Activated naive CD8-positive, alpha-beta T cell treated with anti-CD3 and anti-CD28 coated beads, Interleukin-2, amount 10 ng/mL, durations not matched to agents 7 days and 5 days (primary cell): ENCODE results near the gene ELP5. TPM values are rescaled to one million over a fixed set of nuclear protein-coding genes. Genes with fewer than 3 reads are reported as not detected.
"Not testable (repeated sequence)": the region's sequence is repeated elsewhere in the genome, so short reads cannot be mapped to it uniquely, and the experiment has no call there.

Experiments used
- ATAC-seq: fragments of 150-1000 bp; cut with Tn5 transposase; one replicate; pipeline ENCODE4 v1.10.0; 2021; ENCODE audit warnings: low read depth, moderate library complexity
- POLR2A ChIA-PET: fragments of 350-600 bp; sonication (Branson Sonifier 250); formaldehyde crosslinking; loops from one replicate; lab custom pipeline; 2021; ENCODE audit warnings: antibody characterized with exemption; lab: Charles Lee
- DNase-seq: peaks from one replicate; pipeline ENCODE4 v3.0.0; 2021
- H3K27ac Mint-ChIP-seq: one replicate; pipeline ENCODE4 v1.8.0; 2022; ENCODE audit warnings: mild to moderate bottlenecking, mixed read lengths
- H3K27me3 Mint-ChIP-seq: one replicate; pipeline ENCODE4 v1.8.0; 2022; ENCODE audit warnings: mild to moderate bottlenecking, moderate library complexity, mixed read lengths
- H3K36me3 Mint-ChIP-seq: one replicate; pipeline ENCODE4 v1.8.0; 2021; ENCODE audit warnings: mild to moderate bottlenecking, mixed read lengths
- H3K4me1 Mint-ChIP-seq: one replicate; pipeline ENCODE4 v1.8.0; 2021; ENCODE audit warnings: mixed read lengths
- H3K4me3 Mint-ChIP-seq: one replicate; pipeline ENCODE4 v1.8.0; 2022; ENCODE audit warnings: mild to moderate bottlenecking, moderate library complexity, mixed read lengths
- H3K9me3 Mint-ChIP-seq: one replicate; pipeline ENCODE4 v1.8.0; 2021; ENCODE audit warnings: mixed read lengths
- total RNA-seq, 2 experiments: library from RNA; stranded (reverse); gene quantifications; one replicate each; pipeline ENCODE4 v1.2.3, GENCODE V29; 2021

ELP5 gene
- total RNA-seq, 2 experiments from 2014 or later, result 49.5 to 52.0 TPM

DNA sequence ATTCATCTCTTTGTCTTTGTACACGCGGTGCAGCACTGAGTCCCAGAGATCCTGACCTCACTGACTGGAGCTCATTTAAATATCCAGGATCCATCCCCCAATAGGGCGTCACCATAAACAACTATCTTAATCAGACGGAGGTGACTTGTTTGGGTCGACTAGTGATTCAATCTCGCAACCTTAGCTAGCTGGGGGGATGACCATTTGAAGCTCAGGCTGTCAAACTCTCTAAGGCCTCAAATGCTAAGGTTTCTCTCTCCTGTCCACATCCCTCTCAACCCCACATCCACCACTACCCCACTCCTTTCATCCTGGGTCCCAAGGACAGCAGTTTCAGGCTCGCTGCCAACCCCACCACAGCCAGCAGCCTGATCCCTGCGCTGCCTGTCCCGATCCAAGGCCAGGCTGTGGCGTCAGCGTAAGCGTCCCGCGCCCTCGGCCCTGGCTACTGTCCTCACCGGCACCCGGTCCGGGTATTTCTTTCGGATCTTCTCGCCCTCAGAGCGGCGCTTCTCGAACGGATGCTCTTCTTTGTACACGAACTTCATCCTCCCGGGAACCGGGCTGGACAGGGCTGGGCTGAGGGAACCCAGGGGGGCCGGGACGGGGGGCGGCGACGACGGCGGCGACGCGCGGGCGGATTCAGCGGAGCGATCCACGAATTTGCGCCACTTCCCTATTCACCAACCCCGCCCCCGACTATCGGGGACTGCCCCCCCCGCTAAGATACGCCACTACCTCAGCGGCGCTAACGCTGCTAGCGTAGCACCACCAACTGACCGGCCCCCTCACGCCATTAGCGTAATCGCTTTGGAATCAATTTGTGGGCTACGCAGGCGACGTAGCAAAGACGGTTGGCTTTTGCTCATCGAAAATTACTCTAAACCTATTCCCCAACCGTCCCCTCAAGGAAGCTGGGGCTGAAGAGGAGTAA lies 10.0 kb upstream of the ELP5 start, which contains the start of gene GABARAP:
Gene GABARAP (minus strand): TSS at position 667 of the 934 bp plus-strand sequence. CDS start 119 bp downstream, at position 548.
- peaks cover 35% of the 10 kb centered on the region for H3K4me1 Mint-ChIP-seq
- POLR2A ChIA-PET, result interaction anchor here (0.7 to 12.9 kb wide), 13 partner anchors 8 to 601 kb away, joined by 3 to 162 read pairs (median 3); partner anchors contain the start of genes ACADVL, ACAP1, CTDNEP1 and DLG4
- peak; percentile 94 for DNase-seq
- peak within 1 kb of the TSS; percentile 96 for H3K4me3 Mint-ChIP-seq
- peaks cover 21% of the 10 kb centered on the region for H3K36me3 Mint-ChIP-seq
- H3K27me3 Mint-ChIP-seq, result no peaks in the 10 kb centered on the region
- peak; percentile 21 for ATAC-seq
- H3K9me3 Mint-ChIP-seq, result no peaks in the 10 kb centered on the region
- H3K27ac Mint-ChIP-seq, result peak within 1 kb of the TSS; percentile 98

DNA sequence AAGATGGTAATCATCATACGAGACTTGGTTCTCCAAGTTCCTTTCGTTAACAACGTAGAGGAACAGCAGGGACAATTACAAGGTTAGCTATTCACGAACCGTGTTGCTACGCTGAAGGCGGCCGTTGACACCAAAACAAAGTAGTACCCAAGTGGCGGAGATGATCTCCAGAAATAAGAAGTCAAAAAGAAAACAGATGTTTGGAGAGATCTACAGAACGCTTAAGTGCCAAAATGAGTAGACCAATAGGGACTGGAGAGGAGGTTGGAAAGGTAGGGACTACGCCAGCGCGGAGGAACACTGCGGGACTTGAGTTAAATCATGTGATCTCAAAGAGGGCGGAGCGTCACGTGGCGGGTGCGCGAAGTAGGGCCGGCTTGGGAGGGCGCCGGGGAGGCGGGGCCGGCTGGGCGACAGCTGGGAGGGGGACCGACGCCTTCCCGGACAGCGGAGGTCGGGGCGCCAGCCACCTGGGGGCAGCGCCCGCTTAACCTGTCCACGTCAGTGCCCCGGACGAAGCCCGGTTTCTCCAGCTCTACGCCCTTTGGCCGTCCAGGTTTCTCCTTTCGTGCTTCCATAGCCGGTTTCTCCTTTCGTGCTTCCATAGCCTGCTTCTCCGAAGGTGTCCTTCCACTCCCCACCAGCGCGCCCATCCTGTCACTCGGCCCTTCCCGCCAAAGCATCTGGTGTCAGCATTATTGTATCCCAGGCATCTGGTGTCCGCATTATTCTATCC lies 9.1 kb upstream of the ELP5 start:
- Mint-ChIP-seq H3K27me3 (no peaks in the 10 kb centered on the region), H3K4me1 (peaks cover 30% of the 10 kb centered on the region), H3K9me3 (no peaks in the 10 kb centered on the region), H3K36me3 (peaks cover 20% of the 10 kb centered on the region), H3K27ac (peak overlapping the region; percentile 98), H3K4me3 (peak overlapping the region; percentile 96)
- DNase-seq (peak; percentile 93), ATAC-seq (peak; percentile 32)
- POLR2A ChIA-PET, result interaction anchor here (0.7 to 12.9 kb wide), 12 partner anchors 8 to 443 kb away, joined by 3 to 162 read pairs (median 4); partner anchors contain the start of genes ACADVL, CTDNEP1, DLG4 and DVL2

DNA sequence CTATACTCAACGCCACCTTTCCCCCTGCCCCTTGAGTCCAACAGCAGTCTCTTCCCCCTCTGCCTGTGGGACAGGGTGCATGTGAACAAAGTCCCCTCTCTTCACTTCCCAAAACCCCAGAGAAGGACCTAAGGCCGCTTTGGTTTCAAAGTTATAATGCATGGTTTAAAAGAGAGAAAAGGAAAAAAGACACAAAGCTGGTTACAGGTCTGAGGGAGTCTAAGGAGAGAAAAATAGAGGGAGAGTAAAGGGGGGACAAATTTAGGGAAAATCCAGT lies 8.6 kb upstream of the ELP5 start:
- peaks cover 20% of the 10 kb centered on the region for H3K36me3 Mint-ChIP-seq
- H3K4me1 Mint-ChIP-seq, result peaks cover 30% of the 10 kb centered on the region
- DNase-seq (no peak), ATAC-seq (no peak)
- POLR2A ChIA-PET, result interaction anchor here (1.0 to 12.9 kb wide), 4 partner anchors 8 to 22 kb away, joined by 3 to 162 read pairs (median 16); partner anchors contain the start of genes ACADVL, CTDNEP1, DLG4 and DVL2
- H3K27me3 Mint-ChIP-seq, result no peaks in the 10 kb centered on the region
- H3K4me3 Mint-ChIP-seq, result peak overlapping the region; percentile 96
- no peaks in the 10 kb centered on the region for H3K9me3 Mint-ChIP-seq
- peak overlapping the region; percentile 69 for H3K27ac Mint-ChIP-seq

DNA sequence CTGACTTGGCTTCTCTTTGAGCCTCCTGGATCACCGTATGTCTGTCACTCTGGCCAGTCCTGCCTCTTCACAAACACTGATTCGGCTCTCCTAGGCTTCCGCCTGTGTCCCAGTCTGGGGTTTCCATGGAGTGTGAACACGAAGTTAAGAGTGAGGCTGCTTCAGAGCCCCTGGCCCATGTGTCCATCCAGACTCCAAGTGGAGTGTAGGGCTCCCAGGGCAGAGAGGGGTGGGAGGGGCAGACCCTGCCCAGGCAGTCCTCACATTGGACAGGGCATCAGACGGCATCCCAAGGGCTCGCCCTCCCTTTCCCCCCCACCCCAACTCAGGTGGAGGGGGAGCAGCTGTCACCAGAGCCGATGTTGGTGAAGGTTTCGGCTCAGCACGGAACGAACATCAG lies 8.2 kb upstream of the ELP5 start:
- not testable (repeated sequence) for H3K4me3 Mint-ChIP-seq, H3K27me3 Mint-ChIP-seq, H3K9me3 Mint-ChIP-seq, H3K27ac Mint-ChIP-seq, DNase-seq, ATAC-seq
- POLR2A ChIA-PET, result interaction anchor here (1.0 to 12.9 kb wide), 3 partner anchors 7 to 23 kb away, joined by 3 to 162 read pairs (median 20); partner anchors contain the start of genes ACADVL, CTDNEP1, DLG4 and ELP5
- Mint-ChIP-seq H3K4me1 (peaks cover 32% of the 10 kb centered on the region), H3K36me3 (peaks cover 20% of the 10 kb centered on the region)

DNA sequence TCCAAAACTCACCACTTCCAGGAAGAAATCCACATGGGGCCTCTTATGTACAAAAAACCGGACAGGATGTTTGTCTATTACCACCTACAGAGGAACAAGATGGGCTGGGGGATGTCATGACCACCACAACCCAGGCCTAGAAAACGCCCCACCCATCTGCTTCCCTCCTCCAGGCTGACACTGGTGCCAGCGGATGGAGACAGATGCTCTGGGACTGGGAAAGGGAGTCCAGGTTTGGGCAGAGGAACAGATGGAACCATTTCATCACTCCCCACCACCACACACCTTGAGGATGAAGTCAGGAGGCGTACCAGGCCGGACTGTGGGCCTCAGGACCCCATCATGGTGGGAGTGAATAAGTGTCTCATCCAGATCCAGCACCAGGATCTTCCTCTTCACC lies 5.2 kb upstream of the ELP5 start:
- H3K27me3 Mint-ChIP-seq, result no peaks in the 10 kb centered on the region
- peaks cover 30% of the 10 kb centered on the region for H3K4me1 Mint-ChIP-seq
- ATAC-seq (no peak), DNase-seq (no peak)
- peak overlapping the region; percentile 1 for H3K27ac Mint-ChIP-seq
- POLR2A ChIA-PET, result no interaction called here
- peaks cover 16% of the 10 kb centered on the region for H3K36me3 Mint-ChIP-seq
- no peak overlapping the region for H3K4me3 Mint-ChIP-seq
- no peaks in the 10 kb centered on the region for H3K9me3 Mint-ChIP-seq

DNA sequence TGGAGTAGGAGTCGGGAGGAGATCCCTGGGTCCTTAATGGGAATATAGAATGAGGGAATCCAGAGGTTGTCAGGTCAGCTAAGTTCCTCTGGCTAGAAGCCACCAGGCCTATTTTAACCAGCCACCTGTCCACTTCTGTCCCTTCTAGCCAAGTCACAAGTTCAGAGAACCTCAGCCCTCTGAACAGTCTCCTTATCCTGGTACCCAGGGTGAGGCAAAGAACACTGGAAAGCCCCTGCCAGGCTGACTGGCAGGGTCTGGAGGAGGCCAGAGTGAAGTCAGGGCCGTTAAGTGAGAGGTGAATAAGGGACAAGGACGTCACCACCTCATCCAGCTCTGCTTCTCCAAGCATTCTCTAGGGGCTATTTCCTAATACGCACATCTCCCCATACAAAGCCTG lies 3.2 kb upstream of the ELP5 start:
- no peak for ATAC-seq
- Mint-ChIP-seq H3K4me3 (no peak overlapping the region), H3K36me3 (peaks cover 16% of the 10 kb centered on the region), H3K27ac (peak overlapping the region; percentile 43), H3K27me3 (no peaks in the 10 kb centered on the region), H3K9me3 (no peaks in the 10 kb centered on the region), H3K4me1 (peaks cover 40% of the 10 kb centered on the region)
- no peak for DNase-seq
- POLR2A ChIA-PET, result interaction anchor here (0.8 to 4.0 kb wide), 2 partner anchors 11 to 66 kb away, joined by 3 to 56 read pairs; partner anchors contain the start of genes DVL2 and PHF23

DNA sequence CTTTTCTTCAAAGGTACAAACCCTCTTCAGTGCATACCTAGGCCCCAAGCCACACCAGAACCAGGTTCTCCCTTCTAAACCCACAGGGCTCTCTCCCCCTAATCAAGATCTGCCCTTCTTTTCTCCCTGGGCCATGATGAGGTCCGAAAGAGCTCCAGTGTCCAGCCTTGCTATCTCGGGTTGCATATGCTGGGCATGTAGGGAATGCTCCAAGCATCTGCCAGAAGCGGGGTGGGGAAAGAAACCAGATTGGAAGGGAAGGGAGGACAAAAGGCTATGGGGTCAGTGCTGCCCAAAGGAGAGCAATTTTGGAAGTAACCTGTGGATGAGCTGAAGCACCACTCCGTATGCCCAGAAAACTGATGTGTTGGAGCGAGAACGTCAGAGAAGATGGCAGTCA lies 2.8 kb upstream of the ELP5 start:
- Mint-ChIP-seq H3K9me3 (no peaks in the 10 kb centered on the region), H3K36me3 (peaks cover 19% of the 10 kb centered on the region), H3K27ac (peak overlapping the region; percentile 69), H3K4me1 (peaks cover 44% of the 10 kb centered on the region), H3K27me3 (no peaks in the 10 kb centered on the region), H3K4me3 (peak overlapping the region; percentile 91)
- POLR2A ChIA-PET, result interaction anchor here (4.0 kb wide), 1 partner anchor 12 kb away, joined by 56 read pairs; the partner anchor contains the start of genes DVL2 and PHF23
- no peak for DNase-seq
- ATAC-seq, result no peak

DNA sequence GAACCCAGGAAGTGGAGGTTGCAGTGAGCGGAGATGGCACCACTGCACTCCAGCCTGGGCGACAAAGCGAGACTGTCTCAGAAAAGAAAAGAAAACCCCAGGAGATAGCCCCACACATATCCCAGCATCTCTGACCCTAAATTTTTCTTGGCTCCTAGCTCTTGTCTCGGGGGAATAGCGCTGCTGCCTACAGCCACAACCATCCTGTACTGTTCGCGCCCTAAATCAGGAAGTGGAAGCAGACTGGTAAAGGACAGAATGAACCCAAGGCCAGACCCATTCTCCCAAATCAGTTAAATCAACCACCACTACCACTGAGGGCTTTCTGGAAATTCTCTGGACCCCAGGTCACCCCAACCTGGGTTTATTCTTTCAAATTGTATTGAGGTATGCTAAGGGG lies 2.2 kb upstream of the ELP5 start:
- Mint-ChIP-seq H3K9me3 (no peaks in the 10 kb centered on the region), H3K27ac (peak overlapping the region; percentile 88), H3K4me1 (peaks cover 44% of the 10 kb centered on the region), H3K27me3 (no peaks in the 10 kb centered on the region), H3K4me3 (peak overlapping the region; percentile 91), H3K36me3 (peaks cover 22% of the 10 kb centered on the region)
- POLR2A ChIA-PET, result interaction anchor here (2.5 to 4.0 kb wide), 3 partner anchors 7 to 30 kb away, joined by 18 to 56 read pairs (median 20); partner anchors contain the start of genes ACADVL, DLG4, DVL2 and GABARAP
- DNase-seq, result no peak
- no peak for ATAC-seq

DNA sequence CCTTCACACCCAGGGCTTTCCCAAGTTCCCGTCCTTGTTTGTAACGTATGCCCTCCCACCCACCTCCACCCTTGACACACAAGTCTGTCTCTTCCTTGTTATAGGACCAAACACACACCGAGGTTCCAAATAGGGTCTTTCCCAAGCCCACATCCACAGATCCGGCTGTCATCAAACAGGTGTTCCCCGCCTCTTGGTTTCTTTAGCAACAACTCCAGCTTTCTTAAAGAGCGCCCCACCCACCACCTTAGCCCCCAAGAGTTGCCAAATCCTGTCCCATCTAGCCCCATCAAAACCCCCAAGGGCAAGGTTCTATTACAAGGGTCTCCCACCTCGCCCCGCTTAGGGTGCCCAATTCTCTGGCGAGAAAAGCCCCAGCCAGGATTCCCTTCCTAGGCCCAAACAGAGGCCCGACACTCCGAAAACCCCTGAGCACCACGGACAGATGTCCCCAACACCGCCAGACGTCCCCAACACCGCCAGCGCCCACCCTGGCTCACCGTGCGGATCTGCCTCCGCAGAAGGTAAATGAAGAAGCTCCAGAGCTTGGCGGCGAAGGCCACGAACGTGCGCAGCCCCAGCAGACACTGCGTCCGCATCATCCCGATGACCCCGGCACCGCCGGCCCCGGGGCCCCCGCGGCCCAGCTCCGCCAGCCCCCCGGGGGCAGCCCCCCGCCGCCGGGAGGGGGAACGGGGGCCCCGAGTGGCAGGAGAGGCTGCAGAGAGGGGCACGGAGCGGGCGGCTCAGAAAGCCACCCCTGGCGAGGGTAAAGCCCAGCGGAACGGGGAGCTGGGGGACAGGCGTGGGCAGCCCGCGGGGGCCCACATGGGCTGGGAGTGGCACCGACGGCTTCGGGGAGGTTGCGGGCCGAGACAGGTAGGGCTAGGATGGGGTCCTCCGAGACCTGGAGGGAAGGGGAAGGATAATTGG lies 1.1 kb upstream of the ELP5 start:
- peak overlapping the region; percentile 100 for H3K27ac Mint-ChIP-seq
- no peaks in the 10 kb centered on the region for H3K9me3 Mint-ChIP-seq
- peaks cover 44% of the 10 kb centered on the region for H3K4me1 Mint-ChIP-seq
- DNase-seq (no peak), ATAC-seq (peak; percentile 0)
- no peaks in the 10 kb centered on the region for H3K27me3 Mint-ChIP-seq
- POLR2A ChIA-PET, result interaction anchor here (0.6 to 4.0 kb wide), 8 partner anchors 8 to 966 kb away, joined by 3 to 56 read pairs (median 4); partner anchors contain the start of genes ACADVL, ACAP1, DLG4 and DVL2
- H3K4me3 Mint-ChIP-seq, result peak overlapping the region; percentile 99
- peaks cover 22% of the 10 kb centered on the region for H3K36me3 Mint-ChIP-seq

DNA sequence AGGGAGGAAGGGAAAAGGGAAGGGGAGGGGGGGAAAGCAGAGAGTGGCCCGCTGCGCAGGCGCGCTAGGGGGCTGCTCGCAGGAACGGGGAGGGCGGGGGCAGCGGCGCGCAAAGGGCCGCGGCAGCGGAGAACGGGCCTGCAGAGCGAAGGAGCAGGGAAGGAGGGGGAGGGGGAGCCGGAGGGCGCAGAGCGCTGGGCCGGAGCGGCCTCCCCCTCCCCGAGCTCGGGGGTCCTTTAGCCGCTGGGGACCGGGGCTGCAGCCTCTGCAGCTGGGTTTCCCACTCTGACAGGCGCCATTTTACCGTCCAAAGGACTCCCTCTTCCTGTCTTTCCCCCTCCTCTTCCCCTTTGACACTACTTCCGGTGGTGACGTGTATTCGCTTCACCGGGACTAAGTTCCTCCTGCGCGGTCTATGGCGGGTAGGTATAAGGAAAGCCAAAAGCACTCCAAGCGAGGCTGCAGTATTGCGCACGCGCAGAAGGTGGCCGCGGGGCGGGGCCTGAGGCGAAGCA lies 297 bp upstream of the ELP5 start, which contains the start of gene CTDNEP1:
Gene CTDNEP1 (minus strand): TSS at position 74 of the 515 bp plus-strand sequence. CDS start 438 bp downstream, outside the sequence.
- POLR2A ChIA-PET, result interaction anchor here (0.9 to 4.0 kb wide), 6 partner anchors 9 to 84 kb away, joined by 3 to 56 read pairs (median 12); partner anchors contain the start of genes ACADVL, ACAP1, DLG4 and DVL2
- Mint-ChIP-seq H3K4me3 (peak within 1 kb of the TSS; percentile 99), H3K27me3 (no peaks in the 10 kb centered on the region), H3K4me1 (peaks cover 39% of the 10 kb centered on the region), H3K9me3 (no peaks in the 10 kb centered on the region), H3K27ac (peak within 1 kb of the TSS; percentile 100), H3K36me3 (peaks cover 14% of the 10 kb centered on the region)
- ATAC-seq (peak; percentile 92), DNase-seq (peak; percentile 99)

DNA sequence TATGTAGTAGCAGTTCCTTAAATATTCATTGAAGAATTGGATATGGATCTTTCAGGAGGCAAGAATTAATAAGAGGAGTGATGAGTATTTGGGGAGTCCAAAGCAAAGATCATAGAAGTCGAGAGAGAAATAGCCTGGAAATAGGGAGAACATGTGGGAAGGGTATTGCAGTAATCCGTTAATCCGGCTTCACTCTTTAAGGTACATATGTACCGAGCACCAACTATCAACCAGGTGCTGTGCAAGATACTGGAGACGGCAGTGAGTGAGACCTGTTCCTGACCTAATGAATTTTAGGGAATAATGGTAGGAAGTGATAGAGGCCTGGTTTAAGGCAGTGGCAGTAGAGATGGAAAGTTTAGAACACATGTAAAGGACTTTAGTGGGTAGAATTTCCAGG lies 1.1 kb downstream of the ELP5 start:
- ATAC-seq (no peak), DNase-seq (no peak)
- Mint-ChIP-seq H3K9me3 (no peaks in the 10 kb centered on the region), H3K27me3 (no peaks in the 10 kb centered on the region), H3K36me3 (peaks cover 11% of the 10 kb centered on the region), H3K27ac (peak overlapping the region; percentile 100), H3K4me1 (peaks cover 39% of the 10 kb centered on the region), H3K4me3 (peak overlapping the region; percentile 99)
- POLR2A ChIA-PET, result no interaction called here
